ENCODE measurements around the gene PTPN13. TPM values are rescaled to one million over a fixed set of nuclear protein-coding genes. Genes with fewer than 3 reads are reported as not detected.

PTPN13 gene
- total RNA-seq, 2 donors from 2014 or later: 130 to 238 TPM

- Histone ChIP-seq H3K36me3 (ENCODE audit: control insufficient read depth, insufficient read depth, low read length) (peaks cover 68% of the 10 kb centered on the region), H3K27ac (ENCODE audit: low read depth, low read length) (no peak overlapping the region), H3K4me1 (ENCODE audit: control insufficient read depth, insufficient read depth, low read length) (no peaks in the 10 kb centered on the region), H3K9ac (ENCODE audit: extremely low read depth, low read length, poor library complexity, severe bottlenecking) (no peak overlapping the region), H3K4me3 (ENCODE audit: low read length) (no peak overlapping the region), H3K9me3 (ENCODE audit: control insufficient read depth, low read length) (peaks cover 38% of the 10 kb centered on the region), H3K27me3 (ENCODE audit: control insufficient read depth, insufficient read depth, low read length, poor library complexity, severe bottlenecking) (no peaks in the 10 kb centered on the region)
- Mint-ChIP-seq H3K9me3 (peaks cover 52% of the 10 kb centered on the region), H3K4me1 (no peaks in the 10 kb centered on the region), H3K27ac (no peak overlapping the region), H3K27me3 (ENCODE audit: insufficient read depth) (peaks cover 4% of the 10 kb centered on the region), H3K4me3 (no peak overlapping the region), H3K36me3 (ENCODE audit: low read depth) (peaks cover 79% of the 10 kb centered on the region)
- peak; percentile 68 for TF ChIP-seq CTCF (conservative IDR thresholded peaks at IDR 0.05)
- DNase-seq: peak; percentile 83
- WGBS, 2 experiments (ENCODE audit: insufficient coverage in 1 of 2, insufficient read length in 1 of 2): 95 to 99% methylated on average over 6 to 8 of the region's 8 CpGs
Observed at GRCh38 chr4:86791126-86791525, 197.0 kb downstream of the PTPN13 start.

- peaks cover 92% of the 10 kb centered on the region for H3K36me3 ChIP-seq (ENCODE audit: control insufficient read depth, insufficient read depth, low read length)
Observed at GRCh38 chr4:86809809-86810208, 215.7 kb downstream of the PTPN13 start.

GRCh38 chr4:86810847-86811246 lies 216.7 kb downstream of the PTPN13 start:
- 83% methylated on average over 3 of the region's 3 CpGs; no CpG with 5 or more reads in 1 of the 2 experiments for WGBS, 2 experiments (ENCODE audit: insufficient coverage in 1 of 2, insufficient read length in 1 of 2)
- Mint-ChIP-seq H3K27ac (no peak overlapping the region), H3K9me3 (peaks cover 9% of the 10 kb centered on the region), H3K4me1 (no peaks in the 10 kb centered on the region), H3K4me3 (no peak overlapping the region), H3K36me3 (ENCODE audit: low read depth) (peaks cover 77% of the 10 kb centered on the region), H3K27me3 (ENCODE audit: insufficient read depth) (no peaks in the 10 kb centered on the region)
- H3K4me3 ChIP-seq (ENCODE audit: low read length): no peak overlapping the region
- peaks cover 22% of the 10 kb centered on the region for H3K9me3 ChIP-seq (ENCODE audit: control insufficient read depth, low read length)
- no peak for TF ChIP-seq CTCF (conservative IDR thresholded peaks at IDR 0.05)
- H3K36me3 ChIP-seq (ENCODE audit: control insufficient read depth, insufficient read depth, low read length): peaks cover 92% of the 10 kb centered on the region
- peak overlapping the region; percentile 74 for H3K27ac ChIP-seq (ENCODE audit: low read depth, low read length)
- H3K4me1 ChIP-seq (ENCODE audit: control insufficient read depth, insufficient read depth, low read length): no peaks in the 10 kb centered on the region
- no peak overlapping the region for H3K9ac ChIP-seq (ENCODE audit: extremely low read depth, low read length, poor library complexity, severe bottlenecking)
- DNase-seq: no peak
- H3K27me3 ChIP-seq (ENCODE audit: control insufficient read depth, insufficient read depth, low read length, poor library complexity, severe bottlenecking): no peaks in the 10 kb centered on the region

More at GRCh38 chr4:86809809-86810208, 215.7 kb downstream of the PTPN13 start:
- no peak overlapping the region for H3K27ac Mint-ChIP-seq
- peaks cover 72% of the 10 kb centered on the region for H3K36me3 Mint-ChIP-seq (ENCODE audit: low read depth)
- no peak for DNase-seq
- no peak for TF ChIP-seq CTCF (conservative IDR thresholded peaks at IDR 0.05)
- no peaks in the 10 kb centered on the region for H3K9me3 Mint-ChIP-seq
- no peaks in the 10 kb centered on the region for H3K27me3 Mint-ChIP-seq (ENCODE audit: insufficient read depth)
- H3K27ac ChIP-seq (ENCODE audit: low read depth, low read length): no peak overlapping the region
- H3K4me1 ChIP-seq (ENCODE audit: control insufficient read depth, insufficient read depth, low read length): no peaks in the 10 kb centered on the region
- WGBS, 2 experiments (ENCODE audit: insufficient coverage in 1 of 2, insufficient read length in 1 of 2): 95% methylated on average over 2 of the region's 3 CpGs; no CpG with 5 or more reads in 1 of the 2 experiments
- H3K4me3 ChIP-seq (ENCODE audit: low read length): no peak overlapping the region
- no peaks in the 10 kb centered on the region for H3K4me1 Mint-ChIP-seq
- H3K27me3 ChIP-seq (ENCODE audit: control insufficient read depth, insufficient read depth, low read length, poor library complexity, severe bottlenecking): no peaks in the 10 kb centered on the region
- H3K4me3 Mint-ChIP-seq: no peak overlapping the region
- H3K9ac ChIP-seq (ENCODE audit: extremely low read depth, low read length, poor library complexity, severe bottlenecking): no peak overlapping the region
- H3K9me3 ChIP-seq (ENCODE audit: control insufficient read depth, low read length): peaks cover 12% of the 10 kb centered on the region
